ENCODE data around the gene ERBB4.
"Not testable (repeated sequence)": the region's sequence is repeated elsewhere in the genome, so short reads cannot be mapped to it uniquely, and the experiment has no call there.

The ERBB4 gene

DNA sequence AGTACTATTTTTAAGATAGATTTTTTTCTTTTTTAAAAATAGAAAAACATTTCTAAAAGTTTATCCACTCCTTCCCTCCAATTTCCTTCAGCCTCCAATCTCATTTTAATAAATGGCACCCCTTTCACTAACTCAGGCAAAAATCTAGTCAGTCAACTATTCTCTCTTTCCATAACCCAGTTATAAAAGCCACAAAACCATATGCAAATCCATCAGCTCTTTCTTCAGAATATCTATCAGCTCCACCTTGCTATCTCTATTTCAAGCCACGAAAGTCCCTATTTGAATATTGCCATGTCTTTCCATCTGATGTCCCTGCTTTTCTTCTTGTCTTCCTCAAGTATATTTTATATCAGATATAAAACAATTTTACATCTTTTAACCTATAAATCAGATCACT is 397.1 kb downstream of the ERBB4 start:
- no peak for DNase-seq (ENCODE audit: low spot score)

DNA sequence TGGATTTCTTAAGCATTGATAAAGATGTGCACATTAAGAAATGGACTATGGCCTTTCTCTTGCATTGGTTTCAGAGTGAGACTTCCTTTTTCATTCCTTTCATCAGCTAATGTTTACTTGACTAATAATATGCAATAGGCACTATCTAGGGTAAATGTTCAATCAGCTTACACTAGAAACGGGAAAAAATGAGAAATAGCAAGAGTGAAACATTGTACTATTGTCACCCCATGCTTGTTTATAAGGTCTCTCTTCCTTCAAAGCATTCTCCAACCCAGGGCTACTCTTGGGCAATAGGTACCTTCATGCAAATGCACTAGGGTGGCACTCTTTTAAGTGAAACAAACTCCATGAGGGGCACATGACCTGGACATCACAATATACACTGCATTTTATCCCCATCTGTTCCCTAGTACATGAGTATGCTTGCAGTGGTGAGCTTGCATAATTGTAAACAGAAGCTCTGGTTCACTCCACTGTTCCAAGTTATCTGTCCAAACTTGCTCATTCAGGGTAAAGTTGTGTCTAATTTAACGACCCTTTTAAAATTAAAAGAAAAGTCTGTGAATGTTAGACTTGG is 402.3 kb downstream of the ERBB4 start:
- no peak for DNase-seq (ENCODE audit: low spot score)

DNA sequence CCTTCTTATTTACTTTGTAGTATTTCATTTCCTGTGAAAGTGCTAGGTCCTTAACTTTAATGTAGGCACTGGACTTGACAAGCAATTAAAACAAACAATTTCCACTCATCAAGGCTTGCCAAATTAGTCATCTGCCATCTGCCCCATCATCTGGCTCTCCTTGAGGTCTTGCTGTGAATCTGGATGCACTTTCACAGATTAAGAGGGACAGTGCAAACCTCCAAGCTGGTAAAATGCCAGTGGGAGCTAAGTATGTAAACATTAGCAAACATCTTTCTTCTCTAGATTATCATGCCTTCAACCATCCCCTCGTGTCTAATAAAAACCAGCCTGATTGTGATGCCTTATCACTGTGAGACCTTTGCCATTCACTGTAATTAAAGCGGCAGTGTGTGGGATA is 402.9 kb downstream of the ERBB4 start:
- no peak for DNase-seq (ENCODE audit: low spot score)

DNA sequence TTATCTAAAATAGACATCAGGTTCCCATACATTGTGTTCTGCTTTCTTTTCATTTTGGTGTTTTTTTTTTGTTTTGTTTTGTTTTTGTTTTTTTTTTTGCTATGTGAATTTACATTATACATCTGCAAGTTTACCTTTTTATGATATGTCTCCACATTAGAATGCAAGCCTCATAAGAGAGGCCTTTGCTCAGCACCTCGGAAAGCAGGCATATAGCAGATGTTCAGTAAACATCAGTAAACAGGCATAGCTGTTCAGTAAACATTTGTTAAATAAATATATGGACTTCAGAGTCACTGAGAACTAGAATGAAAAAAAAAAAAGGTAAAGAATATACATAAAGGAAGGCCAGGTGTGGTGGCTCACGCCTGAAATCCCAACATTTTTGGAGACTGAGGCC is 405.3 kb downstream of the ERBB4 start:
- DNase-seq (ENCODE audit: low spot score): no peak

DNA sequence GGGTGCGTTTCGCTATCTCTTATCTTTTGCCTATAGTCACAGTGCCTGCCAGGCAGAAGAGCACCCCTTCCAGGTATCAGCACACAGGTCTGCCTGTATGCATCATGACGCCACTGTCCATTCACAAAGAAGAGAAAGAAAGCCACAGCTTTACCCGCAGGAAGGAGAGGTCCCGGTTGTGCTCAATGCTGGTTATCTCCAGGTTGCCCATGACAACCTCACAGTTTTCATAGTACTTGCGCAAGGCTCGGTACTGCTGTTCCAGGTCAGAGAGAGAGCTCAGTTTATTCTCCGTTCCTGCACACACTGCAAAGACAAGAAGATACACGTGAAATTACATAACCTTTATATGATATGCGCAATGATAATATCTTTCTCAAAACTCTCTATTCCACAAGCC is 414.0 kb downstream of the ERBB4 start:
- no peak for DNase-seq (ENCODE audit: low spot score)

DNA sequence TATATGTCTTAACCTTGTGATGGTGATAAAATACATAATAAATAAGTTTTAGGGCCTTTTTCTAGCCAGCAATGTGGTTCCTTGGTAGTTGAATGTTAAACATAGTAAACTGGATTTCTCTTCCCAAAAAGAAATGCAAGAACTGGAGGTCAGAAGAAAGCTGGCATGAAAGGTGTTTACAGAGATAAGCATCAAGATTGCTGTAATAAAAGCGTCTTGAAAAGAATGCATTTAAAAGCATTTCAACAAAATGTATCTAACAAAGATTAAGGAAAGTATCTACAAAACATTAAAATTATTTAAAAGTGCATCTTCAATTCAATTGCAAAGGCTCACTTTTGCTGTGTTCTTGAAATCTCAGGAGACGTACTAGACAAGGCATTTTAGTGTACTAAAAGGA is 419.0 kb downstream of the ERBB4 start:
- DNase-seq (ENCODE audit: low spot score): no peak

DNA sequence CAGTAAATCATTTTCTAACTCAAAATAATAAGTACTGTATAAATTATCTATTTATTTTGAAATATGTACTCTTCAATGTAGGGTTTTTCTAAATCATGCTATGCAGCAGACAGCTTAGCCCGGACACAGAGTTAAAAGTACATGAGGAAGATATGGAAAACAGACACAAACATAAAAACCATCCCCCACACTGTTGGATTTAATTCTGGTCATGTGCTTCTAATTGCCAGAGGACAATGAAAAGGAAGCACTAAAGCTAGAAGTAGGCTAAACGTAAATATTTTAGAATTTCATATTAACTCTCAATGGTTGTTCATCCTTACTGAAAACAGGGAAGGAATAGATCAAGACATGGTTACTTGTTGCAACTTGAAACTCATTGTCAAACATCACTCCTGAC is 420.7 kb downstream of the ERBB4 start:
- DNase-seq (ENCODE audit: low spot score): no peak

DNA sequence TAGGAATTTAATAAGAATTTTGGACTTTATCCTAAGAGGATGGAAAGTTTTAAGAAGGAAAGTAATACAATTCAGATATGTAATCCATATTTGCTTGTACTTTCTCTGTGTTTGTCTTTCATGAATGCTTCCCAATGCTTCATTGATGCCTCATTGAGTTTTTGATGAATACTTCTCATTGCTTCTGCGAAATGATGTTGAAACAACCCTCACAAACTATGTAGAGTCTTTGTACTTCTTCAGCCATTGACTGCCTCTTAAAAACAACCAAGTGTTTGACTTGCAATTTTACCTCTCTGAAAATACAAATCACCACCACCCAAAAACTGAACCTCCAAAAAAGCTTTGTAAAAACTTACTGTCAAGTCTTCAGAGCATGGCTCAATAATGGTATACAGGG is 424.1 kb downstream of the ERBB4 start:
- no peak for DNase-seq (ENCODE audit: low spot score)

DNA sequence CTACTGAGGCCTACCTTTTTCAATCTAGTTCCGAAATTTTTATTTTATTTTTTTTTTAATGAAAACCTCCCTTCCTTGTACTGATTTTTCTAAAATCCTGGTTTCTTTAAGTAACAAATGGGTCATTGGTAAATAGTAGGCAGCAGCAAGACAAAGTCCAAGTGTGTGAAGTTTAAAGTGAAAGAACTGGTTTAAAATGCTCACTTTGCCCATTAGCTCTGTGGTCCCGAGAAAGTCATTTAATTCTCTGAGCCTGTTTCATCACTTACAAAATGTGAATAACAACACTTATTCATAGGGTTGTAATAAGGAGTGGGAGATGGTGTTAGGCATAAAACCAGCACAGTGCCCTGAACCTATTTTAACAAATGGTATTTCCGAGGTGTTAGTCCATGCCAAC is 426.2 kb downstream of the ERBB4 start:
- no peak for DNase-seq (ENCODE audit: low spot score)

DNA sequence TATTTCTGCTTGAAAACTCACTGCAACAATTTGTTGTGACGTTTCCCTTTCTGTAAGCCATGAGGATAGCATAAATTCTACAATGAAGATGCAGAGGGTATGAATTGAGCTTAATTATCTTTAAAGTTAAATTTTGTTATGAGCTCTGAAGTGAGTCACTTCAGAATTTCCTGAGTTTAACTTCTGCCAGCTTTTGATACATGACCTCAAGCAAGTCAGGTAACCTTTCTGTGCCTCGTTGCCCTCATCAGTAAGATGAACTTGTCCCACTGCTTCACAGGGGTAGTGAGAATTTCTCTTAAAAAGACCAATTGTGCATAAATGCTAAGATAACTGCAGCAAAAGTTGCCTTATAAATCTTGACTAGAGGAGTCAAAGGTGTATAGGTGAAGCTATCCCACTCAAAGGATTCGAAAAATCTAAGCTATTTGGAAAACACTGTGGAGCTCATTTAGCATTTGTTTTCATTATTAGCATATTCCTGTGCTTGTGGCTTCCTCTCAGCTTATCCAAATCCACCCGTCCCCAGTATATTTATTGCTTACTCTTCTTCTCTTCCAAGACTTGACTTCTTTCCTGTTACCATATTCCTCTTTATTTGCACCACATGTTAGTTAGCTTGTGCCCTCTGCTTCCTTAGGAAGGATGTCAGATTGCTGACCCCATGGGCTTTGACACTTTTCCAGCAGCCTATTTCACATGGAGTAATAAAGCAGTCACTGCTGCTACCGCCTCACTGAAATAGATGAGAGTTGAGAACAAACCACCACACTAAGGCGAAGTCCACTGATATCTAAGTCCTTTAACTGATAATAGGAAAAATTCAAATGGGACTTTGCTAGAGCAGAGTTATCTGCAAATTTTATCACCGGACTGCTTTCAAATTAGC is 428.6 kb downstream of the ERBB4 start:
- no peak for DNase-seq (ENCODE audit: low spot score)

DNA sequence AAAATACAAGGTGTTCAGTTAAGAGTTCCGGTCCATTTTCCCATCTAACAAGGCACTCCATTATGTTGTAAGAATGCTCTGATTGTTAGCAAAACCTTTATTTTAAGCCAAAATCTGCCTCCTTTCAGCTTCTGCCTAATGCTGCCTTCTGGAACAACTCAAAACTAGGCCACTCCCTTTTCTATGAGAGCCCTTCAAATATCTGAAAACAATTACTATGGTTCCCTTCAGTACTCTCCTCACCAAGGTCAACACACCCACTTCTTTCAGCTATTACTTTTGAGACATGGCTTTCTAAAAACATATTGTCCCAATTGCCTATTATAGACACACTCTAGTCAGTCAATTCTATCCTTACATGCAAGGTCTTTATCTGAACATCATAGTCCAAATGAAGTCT is 429.4 kb downstream of the ERBB4 start:
- DNase-seq (ENCODE audit: low spot score): no peak

DNA sequence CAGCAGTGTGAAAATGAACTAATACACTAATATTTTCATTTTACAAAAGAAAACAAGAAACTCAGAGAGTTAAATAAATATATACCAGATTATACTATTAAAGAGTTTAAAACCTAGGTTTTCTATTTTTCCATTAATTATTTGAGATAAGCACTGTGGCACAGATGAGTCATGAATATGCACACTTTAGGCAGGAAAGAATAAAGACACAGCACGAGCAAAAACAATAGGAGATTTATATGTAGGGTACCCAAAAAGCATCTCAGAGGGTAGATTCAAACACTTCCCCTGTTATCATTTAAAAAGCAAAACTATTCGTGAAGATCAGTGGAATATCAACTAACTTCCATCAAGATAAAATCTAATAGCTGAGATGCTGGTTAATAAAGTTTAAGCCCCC is 430.6 kb downstream of the ERBB4 start:
- no peak for DNase-seq (ENCODE audit: low spot score)

DNA sequence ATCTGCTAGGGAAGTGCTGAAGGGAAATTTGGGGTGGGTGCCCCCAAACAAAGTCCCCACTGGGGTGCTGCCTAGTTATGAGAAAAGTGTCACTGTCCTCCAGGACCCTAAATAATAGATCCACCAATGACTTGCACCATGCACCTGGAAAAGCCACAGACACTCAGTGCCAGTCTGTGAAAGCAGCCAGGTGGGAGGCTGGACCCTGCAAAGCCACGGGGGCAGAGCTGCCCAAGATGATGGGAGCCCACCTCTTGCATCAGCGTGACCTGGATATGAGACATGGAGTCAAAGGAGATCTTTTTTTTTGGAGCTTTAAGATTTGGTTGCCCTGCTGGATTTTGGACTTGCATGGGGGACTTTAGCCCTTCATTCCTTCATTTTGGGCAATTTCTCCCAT is 431.6 kb downstream of the ERBB4 start:
- DNase-seq (ENCODE audit: low spot score): no peak

DNA sequence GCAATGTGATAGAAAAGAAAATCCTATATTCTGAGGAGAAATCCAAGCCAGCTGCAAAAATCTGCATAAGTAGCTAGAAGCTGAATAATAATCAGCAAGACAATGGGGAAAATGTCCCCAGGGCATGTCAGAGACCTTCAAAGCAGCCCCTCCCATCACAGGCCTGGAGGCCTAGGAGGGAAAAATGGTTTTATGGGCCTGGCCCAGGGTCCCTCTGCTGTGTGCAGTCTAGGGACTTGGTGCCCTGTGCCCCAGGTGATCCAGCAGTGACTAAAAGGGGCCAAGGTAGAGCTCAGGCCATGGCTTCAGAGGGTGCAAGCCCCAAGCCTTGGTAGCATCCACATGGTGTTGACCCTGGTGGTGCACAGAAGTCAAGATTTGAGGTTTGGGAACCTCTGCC is 432.1 kb downstream of the ERBB4 start:
- DNase-seq (ENCODE audit: low spot score): not testable (repeated sequence)

DNA sequence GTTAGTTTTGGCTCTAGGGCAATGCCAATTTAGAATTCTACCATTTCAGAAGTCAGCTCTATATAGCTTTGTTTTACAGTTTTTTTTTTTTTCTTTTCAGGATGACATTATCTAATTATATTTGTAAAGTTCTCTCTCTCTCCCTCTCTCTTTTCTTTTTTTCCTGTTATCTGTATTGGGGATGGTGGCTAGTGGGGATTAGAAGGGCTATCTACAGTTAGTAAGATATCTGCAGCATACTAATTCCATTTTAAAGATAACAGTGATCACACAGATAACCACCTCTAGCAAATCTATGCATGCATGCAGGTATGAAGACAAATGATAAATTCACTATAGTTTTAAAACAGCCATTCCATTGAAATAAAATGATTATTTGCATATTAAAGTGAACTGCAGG is 438.9 kb downstream of the ERBB4 start:
- DNase-seq (ENCODE audit: low spot score): no peak

DNA sequence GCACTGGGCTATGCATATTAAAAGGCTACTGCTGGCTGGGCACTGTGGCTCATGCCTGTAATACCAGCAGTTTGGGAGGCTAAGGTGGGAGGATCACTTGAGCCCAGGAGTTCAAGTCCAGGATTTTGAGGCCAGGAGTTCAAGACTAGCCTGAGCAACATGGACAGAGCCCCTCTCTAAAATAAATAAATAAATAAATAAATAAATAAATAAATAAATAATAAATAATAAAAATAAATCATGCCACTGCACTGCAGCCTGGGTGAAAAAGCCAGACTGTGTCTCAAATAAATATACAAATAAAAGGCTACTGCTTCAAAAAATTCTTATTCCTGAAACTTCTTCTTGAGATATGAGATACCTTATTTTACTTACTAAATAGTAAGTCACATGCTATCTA is 439.6 kb downstream of the ERBB4 start:
- DNase-seq (ENCODE audit: low spot score): no peak

DNA sequence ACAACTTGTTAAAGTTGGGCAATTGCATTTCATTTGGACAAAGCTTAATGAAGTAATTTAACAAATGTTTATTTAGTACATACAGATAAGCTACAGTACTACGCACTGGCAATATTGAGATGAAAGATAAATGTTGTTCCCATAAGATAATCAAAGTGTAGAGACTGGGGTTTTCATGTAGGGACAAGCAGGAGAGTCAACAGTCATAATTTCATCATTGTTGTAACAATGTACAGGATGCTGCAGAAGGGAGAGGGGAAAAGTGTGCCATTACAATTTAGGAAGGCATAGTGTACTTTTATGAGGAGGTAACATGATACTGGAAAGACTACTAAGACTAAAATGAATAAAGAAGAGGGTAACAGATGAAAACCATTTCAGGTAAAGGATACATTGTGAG is 441.6 kb downstream of the ERBB4 start:
- no peak for DNase-seq (ENCODE audit: low spot score)

DNA sequence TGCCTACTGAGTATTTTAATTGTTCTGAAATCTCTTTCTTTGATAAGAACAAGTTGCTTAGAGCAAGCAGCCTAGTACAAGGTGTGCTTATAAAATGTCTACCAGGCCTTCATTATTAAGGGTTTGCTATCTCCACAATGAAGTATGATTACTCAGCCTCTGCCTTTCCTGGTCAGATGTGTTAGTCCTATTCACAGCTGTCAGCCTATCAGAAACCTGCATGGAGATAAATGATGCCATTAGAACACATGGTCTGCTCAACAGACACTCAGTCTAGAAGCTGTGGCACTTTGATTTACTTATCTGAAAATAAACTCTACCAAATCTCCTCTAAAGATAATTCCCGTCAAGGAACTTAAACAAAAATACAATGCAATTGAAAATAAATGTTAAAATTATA is 448.7 kb downstream of the ERBB4 start:
- DNase-seq (ENCODE audit: low spot score): no peak

DNA sequence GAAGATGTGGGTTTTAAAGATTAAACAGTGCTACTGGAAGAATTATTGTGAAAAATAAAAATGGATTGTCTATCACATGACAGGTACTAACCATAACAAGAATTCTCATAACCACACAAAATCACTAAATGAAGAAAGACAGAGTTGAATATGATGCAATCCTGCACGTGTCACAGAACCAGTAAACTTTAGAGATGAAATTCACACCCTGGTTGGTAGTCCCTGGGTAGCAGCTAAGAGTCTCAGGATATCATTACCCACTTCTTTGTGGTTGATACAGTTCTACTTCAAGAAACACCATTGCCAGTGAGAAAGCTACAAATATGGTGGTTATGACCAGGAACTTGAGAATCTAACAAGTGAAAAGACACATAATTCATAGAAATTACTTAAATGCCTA is 450.2 kb downstream of the ERBB4 start:
- no peak for DNase-seq (ENCODE audit: low spot score)

DNA sequence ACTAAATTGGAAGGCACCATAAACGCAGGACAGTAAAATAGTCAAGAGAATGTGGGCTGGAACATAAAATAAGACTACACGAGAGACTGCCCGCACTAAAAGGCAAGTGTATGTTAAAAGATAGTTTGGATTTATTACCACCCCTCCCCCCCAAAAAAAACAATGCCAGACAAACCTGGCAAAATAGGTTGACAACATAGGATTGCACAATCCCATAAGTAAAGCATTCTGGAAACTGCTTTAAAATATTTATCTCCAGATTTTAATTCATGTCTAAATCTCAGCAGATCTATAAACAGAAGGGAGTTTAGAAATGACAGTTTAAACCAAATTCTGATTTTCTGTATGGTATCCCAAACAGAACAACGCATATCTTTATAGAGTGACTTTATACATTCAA is 455.1 kb downstream of the ERBB4 start:
- no peak for DNase-seq (ENCODE audit: low spot score)

DNA sequence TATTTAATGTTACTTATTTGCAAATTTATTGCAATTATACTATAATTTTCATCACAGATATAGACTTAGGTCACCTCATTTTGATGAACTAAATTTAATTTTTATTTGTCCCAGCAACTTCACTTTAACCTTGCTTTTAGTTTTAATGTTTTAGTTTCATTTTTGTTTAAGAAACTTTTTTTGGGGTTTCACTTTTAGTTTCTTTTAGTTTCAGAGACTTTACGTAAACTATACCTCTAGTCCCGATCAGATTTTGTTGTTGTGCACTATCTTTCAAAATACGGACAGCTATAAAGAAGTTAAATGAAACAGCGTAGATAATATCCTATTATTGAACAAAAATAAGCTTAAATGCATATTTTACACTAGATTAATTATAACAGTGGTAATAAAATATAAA is 460.5 kb downstream of the ERBB4 start:
- no peak for DNase-seq (ENCODE audit: low spot score)

DNA sequence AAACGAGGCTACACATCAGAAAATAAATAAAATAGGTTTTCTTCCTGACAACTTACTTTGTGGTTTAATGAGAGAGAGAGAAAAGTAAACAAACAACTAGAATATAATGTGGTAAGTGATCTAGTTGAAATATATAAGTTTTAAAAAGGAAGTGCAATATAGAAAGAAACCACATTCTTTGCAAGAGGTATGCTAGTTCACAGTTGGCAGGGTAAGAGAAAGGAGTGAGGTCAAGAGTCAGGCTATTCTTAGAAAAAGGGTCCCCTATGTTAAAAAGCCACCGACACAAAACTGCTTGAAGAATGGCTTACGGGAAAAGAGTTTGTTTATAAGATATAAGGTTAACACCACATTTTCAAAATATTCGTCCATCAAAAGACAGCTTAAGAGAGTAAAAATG is 462.1 kb downstream of the ERBB4 start:
- no peak for DNase-seq (ENCODE audit: low spot score)

DNA sequence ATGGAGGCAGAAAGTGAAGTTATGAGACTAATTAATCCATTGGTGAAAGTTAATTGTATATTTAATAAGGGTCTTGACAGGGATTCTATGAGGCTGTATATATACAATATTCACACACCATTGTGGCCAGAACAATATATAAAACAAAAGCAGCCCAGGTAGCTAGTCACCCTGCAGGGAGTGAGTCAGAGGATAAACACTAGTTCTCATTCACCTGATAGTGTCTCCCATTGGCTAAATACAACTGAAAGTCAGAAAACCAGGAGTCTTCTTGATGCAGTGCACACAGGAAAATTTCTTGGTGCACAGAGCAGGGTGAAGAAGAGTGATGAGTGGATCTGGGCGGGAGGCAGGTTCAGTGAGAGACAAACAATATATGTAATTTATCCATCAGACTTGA is 465.2 kb downstream of the ERBB4 start:
- no peak for DNase-seq (ENCODE audit: low spot score)

DNA sequence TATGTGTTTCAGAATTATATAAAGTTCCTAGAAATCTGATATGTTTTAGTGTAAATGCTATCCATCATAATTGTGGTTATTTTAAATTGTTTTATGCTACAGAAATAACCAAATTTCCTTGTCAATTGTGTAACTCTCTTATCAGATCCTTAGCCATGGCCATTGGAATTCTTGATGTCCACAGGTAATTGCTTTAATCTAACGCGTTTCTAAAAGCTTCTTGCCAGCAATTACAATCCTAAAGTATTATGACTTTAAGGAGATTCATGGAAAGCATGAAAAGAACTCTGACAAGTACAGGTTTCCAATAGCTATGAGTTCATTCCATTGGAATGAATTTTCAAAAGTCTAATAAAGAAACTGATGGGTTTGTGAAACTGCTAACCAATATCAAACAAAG is 472.1 kb downstream of the ERBB4 start:
- no peak for DNase-seq (ENCODE audit: low spot score)
